Heart left ventricle (tissue), 13 donors: ENCODE data around the gene MDC1.

Experiments
- POLR2A ChIP-seq, 2 donors: fragments of 450-650 bp; IDR thresholded peaks; one replicate each; pipeline ENCODE4 v1.6.1; 2017; ENCODE audit warnings: antibody characterized with exemption in 2 of 2, mild to moderate bottlenecking in 2 of 2, moderate library complexity in 2 of 2
- TF ChIP-seq, protein P1 (sequence below), 12 donors: fragments of 200-600 bp; sonication (generic) in 4 of 12; IDR thresholded peaks; one replicate each; pipeline versions ENCODE4 v1.5.0 to v1.8.0; 2018 to 2022; ENCODE audit warnings: antibody characterized with exemption in 12 of 12, mild to moderate bottlenecking in 5 of 12
- donor health status: ischemic (EF 13 %, LVEDD 7.1; RV severe dilation, severe dysfunction).
- donor health status: DM: no; HTN: yes; CAD: no.
- donor health status: DM: no; HTN: no; CAD: no.
- donor health status: ischemic (EF 25% LVEDD 6.9; RV normal size, moderate dysfunction).
- donor health status: ischemic (EF 25% LVEDD 5.7; RV mildly dilated, moderate dysfunction).
- donor health status: ischemic (EF 35%, LVEDD 5.7; RV mildly dilated, moderate dysfunction).
- donor health status: nonischemic (EF 11% LVEDD 7.7; RV severe dilation, severe dysfunction).
- donor health status: DM: yes; HTN: yes; CAD: no.
- donor health status: PGD.
- donor health status: ischemic (EF 29% LVEDD 5.4; RV normal size, mild dysfunction).
- donor health status: nonischemic (EF 23%, LVEDD 6.1; RV moderate dilation, normal function).

DNA sequence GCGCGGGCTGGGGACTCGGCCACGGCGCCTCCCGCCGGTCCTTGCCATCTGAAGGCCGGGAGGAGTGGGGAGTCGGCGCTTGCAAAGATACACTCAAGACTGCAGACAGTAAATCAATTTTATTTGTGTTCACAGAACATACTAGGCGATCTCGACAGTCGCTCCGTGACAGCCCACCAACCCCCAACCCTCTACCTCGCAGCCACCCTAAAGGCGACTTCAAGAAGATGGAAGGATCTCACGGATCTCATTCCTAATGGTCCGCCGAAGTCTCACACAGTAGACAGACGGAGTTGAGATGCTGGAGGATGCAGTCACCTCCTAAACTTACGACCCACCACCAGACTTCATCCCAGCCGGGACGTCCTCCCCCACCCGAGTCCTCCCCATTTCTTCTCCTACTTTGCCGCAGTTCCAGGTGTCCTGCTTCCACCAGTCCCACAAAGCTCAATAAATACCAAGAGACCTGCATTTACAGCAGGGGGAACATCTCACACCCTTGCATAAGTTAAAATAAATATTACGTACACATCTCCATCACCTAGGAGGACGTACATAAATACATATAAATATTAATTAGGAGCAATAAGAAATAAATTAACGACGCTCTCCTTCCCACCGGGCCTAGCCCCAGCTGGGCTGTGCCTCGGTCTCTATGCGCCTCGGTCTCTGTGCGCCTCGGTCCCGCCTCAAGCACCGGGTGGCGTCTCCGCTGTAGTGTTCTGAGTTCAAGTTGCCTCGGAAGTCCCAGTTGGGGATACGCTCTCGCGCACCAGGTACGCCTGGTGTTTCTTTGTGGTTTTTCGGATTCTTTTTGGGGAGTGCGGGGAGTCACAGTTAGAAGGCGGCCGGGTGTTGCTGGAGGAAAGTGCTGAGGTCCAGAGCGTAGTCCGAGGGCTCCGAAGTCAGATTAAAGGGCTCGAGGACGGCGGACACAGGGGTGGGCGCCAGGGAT, 26.3 kb upstream of the MDC1 start:
- no peak for TF ChIP-seq POLR2A (IDR thresholded peaks at IDR 0.05)
- TF ChIP-seq, protein P1, sequence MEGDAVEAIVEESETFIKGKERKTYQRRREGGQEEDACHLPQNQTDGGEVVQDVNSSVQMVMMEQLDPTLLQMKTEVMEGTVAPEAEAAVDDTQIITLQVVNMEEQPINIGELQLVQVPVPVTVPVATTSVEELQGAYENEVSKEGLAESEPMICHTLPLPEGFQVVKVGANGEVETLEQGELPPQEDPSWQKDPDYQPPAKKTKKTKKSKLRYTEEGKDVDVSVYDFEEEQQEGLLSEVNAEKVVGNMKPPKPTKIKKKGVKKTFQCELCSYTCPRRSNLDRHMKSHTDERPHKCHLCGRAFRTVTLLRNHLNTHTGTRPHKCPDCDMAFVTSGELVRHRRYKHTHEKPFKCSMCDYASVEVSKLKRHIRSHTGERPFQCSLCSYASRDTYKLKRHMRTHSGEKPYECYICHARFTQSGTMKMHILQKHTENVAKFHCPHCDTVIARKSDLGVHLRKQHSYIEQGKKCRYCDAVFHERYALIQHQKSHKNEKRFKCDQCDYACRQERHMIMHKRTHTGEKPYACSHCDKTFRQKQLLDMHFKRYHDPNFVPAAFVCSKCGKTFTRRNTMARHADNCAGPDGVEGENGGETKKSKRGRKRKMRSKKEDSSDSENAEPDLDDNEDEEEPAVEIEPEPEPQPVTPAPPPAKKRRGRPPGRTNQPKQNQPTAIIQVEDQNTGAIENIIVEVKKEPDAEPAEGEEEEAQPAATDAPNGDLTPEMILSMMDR (IDR thresholded peaks at IDR 0.05), result no peak
